GM19467 (cell line): ENCODE data around the gene DRC7.

Experiments
- ATAC-seq: cut with Tn5 transposase; IDR thresholded peaks from one replicate; pipeline ENCODE4 v1.9.1; 2021; ENCODE audit warnings: mild to moderate bottlenecking, moderate library complexity; ENCODE audit not compliant: unreplicated experiment

DRC7 gene

GRCh38 chr16:57759541-57760356 is 65.1 kb downstream of the DRC7 start:
- no peak for ATAC-seq

- ATAC-seq, result no peak
These were observed 66.0 kb downstream of the DRC7 start for GRCh38 chr16:57760357-57761160.

GRCh38 chr16:57761301-57761700 is 66.7 kb downstream of the DRC7 start:
- ATAC-seq, result no peak

GRCh38 chr16:57761957-57762356 is 67.4 kb downstream of the DRC7 start:
- no peak for ATAC-seq

GRCh38 chr16:57762365-57763040 is 67.9 kb downstream of the DRC7 start:
- no peak for ATAC-seq

- ATAC-seq, result no peak
These were observed 68.8 kb downstream of the DRC7 start for GRCh38 chr16:57763285-57764005.

GRCh38 chr16:57764006-57764340 is 69.4 kb downstream of the DRC7 start:
- ATAC-seq, result no peak

GRCh38 chr16:57764341-57765159 is 69.9 kb downstream of the DRC7 start:
- ATAC-seq, result no peak

- ATAC-seq, result no peak
These were observed 70.6 kb downstream of the DRC7 start for GRCh38 chr16:57765160-57765728.

- ATAC-seq, result no peak
These were observed 72.2 kb downstream of the DRC7 start for GRCh38 chr16:57766714-57767348.

GRCh38 chr16:57769541-57770145 is 75.0 kb downstream of the DRC7 start:
- ATAC-seq, result no peak

- ATAC-seq, result no peak
These were observed 75.8 kb downstream of the DRC7 start for GRCh38 chr16:57770361-57770760.

GRCh38 chr16:57771141-57771785 is 76.7 kb downstream of the DRC7 start:
- ATAC-seq, result no peak

- ATAC-seq, result no peak
These were observed 78.4 kb downstream of the DRC7 start for GRCh38 chr16:57773019-57773418.

GRCh38 chr16:57773655-57774295 is 79.2 kb downstream of the DRC7 start:
- no peak for ATAC-seq

- ATAC-seq, result no peak
These were observed 80.2 kb downstream of the DRC7 start for GRCh38 chr16:57774705-57775285.

GRCh38 chr16:57775661-57776469 is 81.3 kb downstream of the DRC7 start:
- ATAC-seq, result no peak
